Omental fat pad (tissue), 4 donors: ENCODE measurements around the gene SP140. TPM values are rescaled to one million over a fixed set of nuclear protein-coding genes. Genes with fewer than 3 reads are reported as not detected.
"Not testable (repeated sequence)": the region's sequence is repeated elsewhere in the genome, so short reads cannot be mapped to it uniquely, and the experiment has no call there.

Experiments used
- ATAC-seq: fragments of 150-250 bp; one replicate; pipeline ENCODE4 v1.9.1; 2016; ENCODE audit warnings: mild to moderate bottlenecking, moderate library complexity; ENCODE audit not compliant: low FRiP score
- DNase-seq: peaks from one replicate; pipeline ENCODE4 v3.0.0-alpha.2; 2019; ENCODE audit warnings: low spot score
- CTCF ChIP-seq, 3 donors: fragments of 450-650 bp; IDR thresholded peaks; one replicate each; pipeline ENCODE4 v1.5.1; 2016 to 2017; ENCODE audit warnings: antibody characterized with exemption in 3 of 3, mild to moderate bottlenecking in 3 of 3, moderate library complexity in 2 of 3
- total RNA-seq, 4 donors: library from RNA; depleted of rRNA; stranded (reverse); fragments of >200 nt; gene quantifications; one replicate each; pipeline ENCODE4 v1.1.0, GENCODE V29; 2016

SP140 gene
- total RNA-seq, 4 donors from 2014 or later, result 2.1 to 9.7 (median 5.4) TPM

- ATAC-seq, result no peak
- TF ChIP-seq CTCF (IDR thresholded peaks at IDR 0.05), result no peak
- DNase-seq, result no peak
These were observed 80.9 kb downstream of the SP140 start for GRCh38 chr2:230306474-230306873.

- ATAC-seq (no peak), DNase-seq (no peak)
- TF ChIP-seq CTCF (IDR thresholded peaks at IDR 0.05), result no peak
These were observed 81.9 kb downstream of the SP140 start for GRCh38 chr2:230307485-230307884.

- TF ChIP-seq CTCF (IDR thresholded peaks at IDR 0.05), result no peak
- ATAC-seq, result no peak
These were observed 83.0 kb downstream of the SP140 start for GRCh38 chr2:230308402-230309000.

GRCh38 chr2:230310792-230311191, 85.3 kb downstream of the SP140 start:
- not testable (repeated sequence) for ATAC-seq, DNase-seq

More at GRCh38 chr2:230308402-230309000, 83.0 kb downstream of the SP140 start:
- DNase-seq, result no peak

- not testable (repeated sequence) for ATAC-seq, DNase-seq
These were observed 86.1 kb downstream of the SP140 start for GRCh38 chr2:230311634-230312033.

- ATAC-seq, result no peak
- DNase-seq, result no peak
- TF ChIP-seq CTCF (IDR thresholded peaks at IDR 0.05), result no peak
These were observed 87.1 kb downstream of the SP140 start for GRCh38 chr2:230312638-230313037.

GRCh38 chr2:230317366-230317765, 91.8 kb downstream of the SP140 start:
- no peak for DNase-seq
- ATAC-seq, result no peak
- TF ChIP-seq CTCF (IDR thresholded peaks at IDR 0.05), result no peak

GRCh38 chr2:230318190-230319121, 92.9 kb downstream of the SP140 start:
- DNase-seq (no peak), ATAC-seq (no peak)
- TF ChIP-seq CTCF (IDR thresholded peaks at IDR 0.05), result no peak
